Pancreas (tissue), 10 donors: ENCODE measurements around the gene PRRC2A. TPM values are rescaled to one million over a fixed set of nuclear protein-coding genes. Genes with fewer than 3 reads are reported as not detected.
"Not testable (repeated sequence)": the region's sequence is repeated elsewhere in the genome, so short reads cannot be mapped to it uniquely, and the experiment has no call there.

Experiments
- ATAC-seq, 4 donors: fragments of 200-7000 bp; cut with Tn5 transposase; one replicate each; pipeline versions ENCODE4 v1.8.0 to v1.9.1; 2020; ENCODE audit warnings: mild to moderate bottlenecking in 4 of 4, moderate library complexity in 4 of 4
- DNase-seq, 6 donors: peaks; one replicate each; pipeline ENCODE4 v3.0.0-alpha.2; 2020
- FAIRE-seq: peaks from 2 replicates; lab custom pipeline; 2012; peaks lifted over from hg19 to GRCh38; lab: Jason Lieb, UNC
- H3K27ac ChIP-seq, 4 donors: fragments of 200-600 bp; sonication (generic); 1 replicate in 3 of 4; 2 replicates in 1 of 4; pipeline versions ENCODE4 v1.5.0 to v1.8.0; 2020
- H3K27me3 ChIP-seq, 4 donors: fragments of 200-600 bp; one replicate each; pipeline ENCODE4 v1.8.0; 2021
- H3K36me3 ChIP-seq, 3 donors: fragments of 200-600 bp; sonication (generic) in 1 of 3; one replicate each; pipeline versions ENCODE4 v1.5.0 to v1.8.0; 2020 to 2021
- H3K4me1 ChIP-seq, 3 donors: fragments of 200-600 bp; one replicate each; pipeline ENCODE4 v1.8.0; 2021
- H3K4me3 ChIP-seq, 4 donors: fragments of 200-600 bp; sonication (generic) in 2 of 4; one replicate each; pipeline versions ENCODE4 v1.5.0 to v1.8.0; 2020 to 2021
- H3K9me3 ChIP-seq, 4 donors: fragments of 200-600 bp; one replicate each; pipeline ENCODE4 v1.8.0; 2021
- WGBS, 2 donors: extraction: QIAGEN DNeasy Blood & Tissue Kit; methylation state at CpG; one replicate each; pipeline ENCODE4 v1.1.7; 2013; 5-methylcytosine and 5-hydroxymethylcytosine counted together
- intact Hi-C, 3 donors: fragments of 100-400 bp; cut with DNase I; formaldehyde crosslinking; loops; one replicate each; pipeline versions ENCODE4 v1.11.1 to v1.14.2; 2022
- polyA plus RNA-seq, 2 donors: library from polyadenylated mRNA; stranded (reverse); fragments of 200-250 nt; gene quantifications; one replicate each; pipeline ENCODE4 v1.2.3, GENCODE V29; 2013
- total RNA-seq, 6 donors: library from RNA; stranded (reverse); fragmentation: NEBNext Ultra II Directional in 4 of 6; extraction: Animal tissue kit (Norgen Biotek cat#: 25700) in 4 of 6; gene quantifications; one replicate each; pipeline versions ENCODE4 v1.2.1 to v1.2.4, GENCODE V29; 2021 to 2023
- TF ChIP-seq, protein P1 (sequence below), 4 donors: fragments of 200-600 bp; sonication (generic) in 3 of 4; IDR thresholded peaks; one replicate each; pipeline versions ENCODE4 v1.5.0 to v1.8.0; 2021; ENCODE audit warnings: antibody characterized with exemption in 4 of 4
- donor health status: healthy with polysubstance abuse.
- donor health status: DM: no; HTN: no; CAD: no; lungs with moderate emphysema.
- donor health status: DM: no; HTN: no; CAD: no.
- donor health status: control.
- donor health status: control.
- donor health status: Bipolar disorder and iron deficiency.
- donor health status: DM: yes; HTN: yes; CAD: no.
- donor health status: DM: no; HTN: no; CAD: no.
- donor health status: DM: no; HTN: no; CAD: no.
- donor health status: DM: yes; HTN: yes; CAD: no.

Gene PRRC2A
- total and polyA plus RNA-seq, 8 donors = 45.3 to 144 (median 76.6) TPM

DNA sequence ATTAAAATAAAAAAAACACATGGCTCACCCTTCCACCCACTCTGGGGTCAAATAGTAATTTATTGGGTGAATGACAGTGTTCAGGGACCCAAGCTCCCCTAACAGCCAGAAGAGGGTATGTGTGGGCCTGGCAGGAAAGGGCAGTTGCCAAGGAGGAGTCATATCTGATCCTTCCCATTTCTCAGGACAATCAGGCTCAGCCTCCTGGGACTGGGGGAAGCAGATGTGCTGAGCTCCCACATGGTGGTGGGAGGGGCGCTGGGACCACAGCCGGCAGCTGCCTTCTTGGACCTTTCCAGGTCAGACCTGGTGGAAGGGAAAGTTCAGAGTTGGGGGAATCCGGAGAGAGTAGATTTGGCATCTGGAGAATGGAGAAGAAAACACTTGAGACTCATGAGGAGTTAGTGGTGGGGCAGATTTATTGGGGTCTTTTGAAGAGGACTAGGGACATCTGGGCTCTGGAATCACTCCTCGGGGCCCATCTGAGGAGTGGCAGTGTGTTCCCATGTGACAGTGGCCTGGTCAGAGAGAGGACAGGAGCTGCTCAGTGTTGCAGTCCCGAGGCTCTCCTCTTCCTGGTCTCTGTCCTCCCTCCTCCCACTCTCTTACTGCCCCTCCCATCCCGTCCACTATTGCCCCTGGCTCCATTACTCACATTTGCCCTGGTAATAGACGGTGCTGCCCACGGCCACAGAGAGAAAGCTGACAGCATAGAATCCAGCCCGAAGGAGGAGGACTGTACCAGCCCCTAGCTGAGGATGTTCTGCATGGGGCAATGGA, 31.5 kb upstream of the PRRC2A start:
- Histone ChIP-seq H3K9me3 (no peaks in the 10 kb centered on the region), H3K4me3 (no peak overlapping the region), H3K27ac (no peak overlapping the region), H3K4me1 (no peaks in the 10 kb centered on the region), H3K36me3 (no peaks in the 10 kb centered on the region), H3K27me3 (no peaks in the 10 kb centered on the region)
- no peak for ATAC-seq
- intact Hi-C loops = no loop called here
- no peak for DNase-seq
- FAIRE-seq = no peak
- TF ChIP-seq, protein P1, sequence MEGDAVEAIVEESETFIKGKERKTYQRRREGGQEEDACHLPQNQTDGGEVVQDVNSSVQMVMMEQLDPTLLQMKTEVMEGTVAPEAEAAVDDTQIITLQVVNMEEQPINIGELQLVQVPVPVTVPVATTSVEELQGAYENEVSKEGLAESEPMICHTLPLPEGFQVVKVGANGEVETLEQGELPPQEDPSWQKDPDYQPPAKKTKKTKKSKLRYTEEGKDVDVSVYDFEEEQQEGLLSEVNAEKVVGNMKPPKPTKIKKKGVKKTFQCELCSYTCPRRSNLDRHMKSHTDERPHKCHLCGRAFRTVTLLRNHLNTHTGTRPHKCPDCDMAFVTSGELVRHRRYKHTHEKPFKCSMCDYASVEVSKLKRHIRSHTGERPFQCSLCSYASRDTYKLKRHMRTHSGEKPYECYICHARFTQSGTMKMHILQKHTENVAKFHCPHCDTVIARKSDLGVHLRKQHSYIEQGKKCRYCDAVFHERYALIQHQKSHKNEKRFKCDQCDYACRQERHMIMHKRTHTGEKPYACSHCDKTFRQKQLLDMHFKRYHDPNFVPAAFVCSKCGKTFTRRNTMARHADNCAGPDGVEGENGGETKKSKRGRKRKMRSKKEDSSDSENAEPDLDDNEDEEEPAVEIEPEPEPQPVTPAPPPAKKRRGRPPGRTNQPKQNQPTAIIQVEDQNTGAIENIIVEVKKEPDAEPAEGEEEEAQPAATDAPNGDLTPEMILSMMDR (IDR thresholded peaks at IDR 0.05) = no peak
- 44 to 46% methylated on average over 9 of the region's 9 CpGs for WGBS, 2 donors

DNA sequence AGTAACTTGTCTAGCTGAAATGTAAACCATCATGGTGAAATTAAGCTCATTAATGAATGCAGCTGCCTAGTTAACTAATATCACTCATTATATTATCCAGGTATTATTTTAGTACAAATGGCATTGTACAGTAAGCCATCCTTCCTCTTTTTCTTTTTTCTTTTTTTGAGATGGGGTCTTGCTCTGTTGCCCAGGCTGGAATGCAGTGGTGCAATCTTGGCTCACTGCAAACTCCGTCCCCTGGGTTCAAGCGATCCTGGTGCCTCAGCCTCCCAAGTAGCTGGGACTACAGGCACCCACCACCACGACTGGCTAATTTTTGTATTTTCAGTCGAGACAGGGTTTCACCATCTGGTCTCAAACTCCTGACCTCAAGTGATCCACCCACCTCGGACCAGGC, 29.8 kb upstream of the PRRC2A start:
- H3K4me3 ChIP-seq, H3K27me3 ChIP-seq, DNase-seq, H3K4me1 ChIP-seq, H3K36me3 ChIP-seq, H3K27ac ChIP-seq, H3K9me3 ChIP-seq, FAIRE-seq, ATAC-seq, intact Hi-C loops: not testable (repeated sequence)
- 67 to 68% methylated on average over 5 of the region's 5 CpGs for WGBS, 2 donors

DNA sequence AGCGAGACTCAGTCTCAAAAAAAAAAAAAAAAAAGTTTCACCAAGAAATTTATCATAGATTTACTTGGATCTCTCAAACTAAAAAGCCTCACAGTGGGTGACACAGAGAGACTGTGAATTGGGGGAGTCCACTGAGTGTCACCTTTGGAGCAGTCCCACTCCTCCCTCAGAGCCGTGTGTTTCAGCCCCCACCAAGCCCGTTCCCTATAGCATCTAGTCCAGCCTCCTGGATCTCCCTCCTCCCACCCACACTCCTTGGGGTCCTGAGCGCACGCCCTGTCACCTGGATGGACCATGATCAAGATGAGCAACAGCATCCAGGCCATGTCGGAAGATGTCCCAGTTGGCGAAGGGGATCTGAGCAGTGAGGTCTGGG, 28.1 kb upstream of the PRRC2A start:
- intact Hi-C loops = no loop called here

DNA sequence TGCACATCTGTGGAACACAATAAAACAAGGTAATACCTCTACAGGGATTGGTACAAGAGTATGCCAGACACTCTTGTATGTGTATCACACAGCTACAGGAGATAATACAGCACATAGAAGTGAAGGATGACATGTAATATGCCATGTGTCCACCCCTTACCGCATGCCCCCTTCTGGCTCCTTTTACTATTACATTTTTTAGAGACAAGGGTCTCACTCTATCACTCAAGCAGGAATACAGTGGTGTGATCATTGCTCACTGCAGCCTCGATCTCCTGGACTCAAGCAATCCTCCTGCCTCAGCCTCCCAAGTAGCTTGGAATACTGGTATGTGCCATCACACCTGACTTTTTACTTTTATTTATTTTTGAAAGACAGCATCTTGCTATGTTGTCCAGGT, 23.5 kb upstream of the PRRC2A start:
- Histone ChIP-seq H3K36me3 (no peaks in the 10 kb centered on the region), H3K27me3 (no peaks in the 10 kb centered on the region), H3K9me3 (no peaks in the 10 kb centered on the region), H3K4me3 (no peak overlapping the region), H3K4me1 (no peaks in the 10 kb centered on the region), H3K27ac (no peak overlapping the region)
- ATAC-seq (peak in 2 of 4 donors; percentile 44 to 52), DNase-seq (no peak), FAIRE-seq (no peak)
- 15 to 31% methylated on average over 2 of the region's 2 CpGs for WGBS, 2 donors
- TF ChIP-seq, protein P1 (IDR thresholded peaks at IDR 0.05) = no peak
- intact Hi-C loops = loop anchor here in 2 of 3 donors (5.0 kb wide), 1 partner anchor 50 kb away; the partner anchor contains the start of genes ATP6V1G2 (in 2 of the 2) and NFKBIL1 (in 2 of the 2)

More for the DNA sequence above, 28.1 kb upstream of the PRRC2A start:
- H3K36me3 ChIP-seq = no peaks in the 10 kb centered on the region
- TF ChIP-seq, protein P1 (IDR thresholded peaks at IDR 0.05) = no peak
- H3K27me3 ChIP-seq = no peaks in the 10 kb centered on the region
- FAIRE-seq = no peak
- H3K4me1 ChIP-seq = no peaks in the 10 kb centered on the region
- H3K9me3 ChIP-seq = no peaks in the 10 kb centered on the region
- no peak overlapping the region for H3K4me3 ChIP-seq
- DNase-seq = no peak
- ATAC-seq = no peak
- 85 to 87% methylated on average over 7 of the region's 7 CpGs for WGBS, 2 donors
- H3K27ac ChIP-seq = no peak overlapping the region

DNA sequence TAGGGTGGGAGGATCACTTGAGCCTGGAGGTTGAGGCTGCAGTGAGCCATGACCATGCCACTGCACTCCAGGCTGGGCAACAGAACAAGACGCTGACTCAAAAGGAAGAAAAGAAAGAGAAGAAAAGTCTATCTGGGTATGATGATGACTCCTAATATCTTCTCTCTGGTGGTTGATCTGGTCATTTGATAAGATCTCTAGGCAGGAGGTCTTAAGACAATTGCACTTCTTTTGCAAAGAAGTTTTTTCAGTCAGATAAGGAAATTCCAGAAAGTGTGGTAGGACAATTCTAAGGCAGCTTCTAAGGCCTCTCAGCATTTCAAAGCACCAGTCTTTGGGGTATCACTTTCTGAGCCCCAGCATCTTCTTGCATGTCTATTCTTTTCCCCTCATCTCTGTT, 13.2 kb upstream of the PRRC2A start:
- intact Hi-C loops = no loop called here
- H3K36me3 ChIP-seq = no peaks in the 10 kb centered on the region
- DNase-seq = no peak
- ATAC-seq = no peak
- 84 to 94% methylated on average over 1 of the region's 1 CpG for WGBS, 2 donors
- FAIRE-seq = no peak
- no peak overlapping the region for H3K27ac ChIP-seq
- no peaks in the 10 kb centered on the region for H3K9me3 ChIP-seq
- no peaks in the 10 kb centered on the region for H3K27me3 ChIP-seq
- H3K4me1 ChIP-seq = no peaks in the 10 kb centered on the region
- TF ChIP-seq, protein P1 (IDR thresholded peaks at IDR 0.05) = no peak
- H3K4me3 ChIP-seq = no peak overlapping the region
